Islet precursor cell (in vitro differentiated cells): ENCODE measurements around the gene FCN2.

ENCODE experiments used
- DNase-seq: peaks from one replicate; pipeline ENCODE4 v3.0.0-alpha.2; 2018

Gene FCN2

GRCh38 chr9:134880484-134881312 is at the start of gene FCN2:
Gene FCN2, plus strand, starts transcription at chr9:134880810. Its CDS starts 12 bp downstream, at chr9:134880822.
- DNase-seq: no peak

- no peak for DNase-seq
Measured at GRCh38 chr9:134830926-134831720, 49.5 kb upstream of the FCN2 start.

- DNase-seq: no peak
Measured at GRCh38 chr9:134832471-134832870, 48.1 kb upstream of the FCN2 start.

GRCh38 chr9:134833294-134833880 is 47.2 kb upstream of the FCN2 start:
- no peak for DNase-seq

GRCh38 chr9:134834217-134834956 is 46.2 kb upstream of the FCN2 start:
- DNase-seq: no peak

- DNase-seq: no peak
Measured at GRCh38 chr9:134834957-134835419, 45.6 kb upstream of the FCN2 start.

- no peak for DNase-seq
Measured at GRCh38 chr9:134835448-134835847, 45.2 kb upstream of the FCN2 start.

- no peak for DNase-seq
Measured at GRCh38 chr9:134835987-134836386, 44.6 kb upstream of the FCN2 start.

GRCh38 chr9:134836406-134836970 is 44.1 kb upstream of the FCN2 start:
- DNase-seq: no peak

GRCh38 chr9:134837529-134837928 is 43.1 kb upstream of the FCN2 start:
- no peak for DNase-seq

- no peak for DNase-seq
Measured at GRCh38 chr9:134838651-134839454, 41.8 kb upstream of the FCN2 start.

- no peak for DNase-seq
Measured at GRCh38 chr9:134839455-134840125, 41.0 kb upstream of the FCN2 start.

GRCh38 chr9:134840511-134840910 is 40.1 kb upstream of the FCN2 start:
- DNase-seq: no peak

- no peak for DNase-seq
Measured at GRCh38 chr9:134841180-134841904, 39.3 kb upstream of the FCN2 start.

- no peak for DNase-seq
Measured at GRCh38 chr9:134842321-134842720, 38.3 kb upstream of the FCN2 start.

GRCh38 chr9:134843740-134844139 is 36.9 kb upstream of the FCN2 start:
- no peak for DNase-seq

- no peak for DNase-seq
Measured at GRCh38 chr9:134844821-134845220, 35.8 kb upstream of the FCN2 start.

GRCh38 chr9:134846187-134846586 is 34.4 kb upstream of the FCN2 start:
- no peak for DNase-seq

GRCh38 chr9:134846699-134847098 is 33.9 kb upstream of the FCN2 start:
- no peak for DNase-seq

- no peak for DNase-seq
Measured at GRCh38 chr9:134847138-134847537, 33.5 kb upstream of the FCN2 start.
